Islet precursor cell (in vitro differentiated cells): ENCODE measurements around the gene TMX1.

Experiments
- DNase-seq: peaks from one replicate; pipeline ENCODE4 v3.0.0-alpha.2; 2018

TMX1 gene

DNA sequence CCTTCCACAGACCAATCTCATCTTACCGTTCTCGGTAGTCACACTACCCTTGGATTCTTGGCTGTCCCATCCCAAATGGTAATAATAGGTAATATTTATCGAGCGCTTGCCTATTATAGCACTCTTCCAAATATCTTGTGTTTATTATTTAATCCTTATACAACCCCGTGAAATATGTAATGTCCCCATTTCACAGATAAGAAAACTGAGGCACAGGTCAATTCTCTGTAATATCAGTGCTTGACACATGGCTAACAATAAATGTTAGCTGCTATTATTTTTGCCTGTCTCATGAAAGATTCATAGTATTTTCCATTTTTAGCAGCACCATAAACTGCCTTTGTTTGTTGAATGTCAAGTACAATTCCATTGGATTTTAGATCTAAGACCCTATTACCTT, 4.5 kb downstream of the TMX1 start:
- no peak for DNase-seq

- no peak for DNase-seq
Observed at GRCh38 chr14:51246032-51246431, 6.0 kb downstream of the TMX1 start.

GRCh38 chr14:51248016-51248987, 8.3 kb downstream of the TMX1 start:
- no peak for DNase-seq

- no peak for DNase-seq
Observed at GRCh38 chr14:51251486-51251885, 11.4 kb downstream of the TMX1 start.

DNA sequence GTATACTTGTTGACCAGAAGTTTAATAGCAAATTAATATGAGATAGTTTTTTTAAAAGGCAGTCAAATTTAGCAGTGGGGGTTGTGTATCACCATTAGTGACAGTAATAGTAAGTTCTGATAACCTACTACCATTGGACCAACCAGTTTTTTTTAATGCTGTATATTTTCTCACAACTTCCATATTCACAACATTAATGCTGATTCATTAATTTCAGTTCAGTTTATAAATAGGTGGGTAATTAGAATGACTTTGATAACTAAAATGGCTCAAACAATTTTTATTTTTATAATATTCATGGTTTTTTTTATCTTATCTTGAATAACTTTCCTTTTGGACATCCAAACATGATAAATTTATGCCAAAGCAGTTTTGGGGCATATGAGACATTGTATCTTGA, 13.8 kb downstream of the TMX1 start:
- DNase-seq: no peak

- no peak for DNase-seq
Observed at GRCh38 chr14:51258280-51258679, 18.2 kb downstream of the TMX1 start.

DNA sequence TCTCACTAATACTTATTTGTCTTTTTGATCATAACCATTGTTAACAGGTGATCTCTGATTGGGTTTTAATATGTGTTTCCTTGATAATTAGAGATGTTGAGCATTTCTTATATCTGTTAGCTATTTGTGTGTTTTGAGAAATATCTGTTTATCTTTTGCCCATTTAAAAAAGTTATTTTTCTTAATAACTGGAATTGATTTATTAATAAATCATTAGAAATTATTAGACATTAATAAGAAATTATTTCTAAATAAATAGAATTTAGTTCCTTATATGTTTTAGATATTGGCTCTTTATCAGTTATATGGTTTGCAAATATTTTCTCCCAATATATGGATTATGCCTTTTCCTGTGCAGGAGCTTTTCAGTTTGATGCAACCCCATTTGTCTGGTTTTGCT, 18.7 kb downstream of the TMX1 start:
- no peak for DNase-seq

DNA sequence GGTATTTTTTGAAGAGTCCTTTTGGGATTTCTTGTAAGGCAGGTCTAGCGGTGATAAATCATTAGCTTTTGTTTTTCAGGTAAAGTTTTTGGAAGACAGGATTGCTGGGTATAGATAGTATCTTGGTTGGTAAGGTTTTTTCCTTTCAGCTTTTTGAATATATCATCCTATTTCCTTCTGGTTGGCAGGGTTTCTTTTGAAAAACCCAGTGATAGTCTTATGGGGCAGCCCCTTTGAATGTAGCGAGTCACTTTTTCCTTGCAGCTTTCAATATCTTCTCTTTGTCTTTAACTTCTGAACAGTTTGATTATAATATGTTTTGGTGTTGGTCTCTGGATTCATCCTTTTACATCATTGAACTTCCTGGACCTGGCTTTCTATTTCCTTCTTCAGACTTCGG, 20.2 kb downstream of the TMX1 start:
- no peak for DNase-seq

- no peak for DNase-seq
Observed at GRCh38 chr14:51261151-51261550, 21.1 kb downstream of the TMX1 start.

- DNase-seq: no peak
Observed at GRCh38 chr14:51262868-51263267, 22.8 kb downstream of the TMX1 start.

DNA sequence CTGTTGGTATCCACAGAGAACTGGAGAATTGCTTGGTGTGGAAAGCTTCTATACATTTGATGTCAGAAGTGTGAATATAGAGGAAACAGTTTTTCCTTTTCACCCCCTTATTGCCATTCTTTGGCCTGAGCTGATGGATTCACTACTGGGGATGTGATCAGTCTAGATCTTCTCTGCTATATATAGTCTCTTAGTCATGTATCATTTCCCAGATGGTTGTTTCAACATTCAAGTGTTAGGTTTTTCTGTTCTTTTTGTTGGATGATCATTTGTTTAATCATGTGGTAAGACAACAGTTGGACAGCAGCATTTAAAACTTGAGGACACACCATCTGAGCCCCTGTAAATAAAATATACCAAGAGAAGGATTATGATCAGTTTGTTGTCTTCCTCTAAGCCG, 29.6 kb downstream of the TMX1 start:
- no peak for DNase-seq

- no peak for DNase-seq
Observed at GRCh38 chr14:51276605-51277004, 36.6 kb downstream of the TMX1 start.

GRCh38 chr14:51277753-51278415, 37.8 kb downstream of the TMX1 start:
- no peak for DNase-seq

GRCh38 chr14:51282517-51282916, 42.5 kb downstream of the TMX1 start:
- DNase-seq: no peak

- DNase-seq: no peak
Observed at GRCh38 chr14:51283402-51284085, 43.5 kb downstream of the TMX1 start.

- no peak for DNase-seq
Observed at GRCh38 chr14:51284241-51284640, 44.2 kb downstream of the TMX1 start.

DNA sequence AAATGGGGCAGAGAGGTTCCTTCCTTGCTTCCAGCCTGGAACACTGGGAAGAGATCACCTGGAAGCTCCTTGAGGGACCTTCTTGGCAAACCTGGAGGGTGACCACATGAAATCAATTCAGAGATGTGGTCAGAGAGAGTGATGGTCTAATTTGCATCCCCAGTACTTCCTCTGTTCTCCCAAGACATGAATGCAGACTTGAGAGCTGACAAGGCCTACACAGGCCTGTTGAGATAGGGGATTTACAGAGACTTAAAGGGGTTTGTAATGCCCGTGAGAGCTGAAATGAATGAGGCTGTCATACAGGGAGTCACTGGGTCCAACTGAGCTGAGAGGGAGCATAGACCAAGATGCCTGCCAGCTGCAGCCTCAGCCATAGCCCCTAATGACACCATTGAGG, 45.1 kb downstream of the TMX1 start:
- no peak for DNase-seq

- no peak for DNase-seq
Observed at GRCh38 chr14:51289169-51289568, 49.1 kb downstream of the TMX1 start.

GRCh38 chr14:51290132-51290531, 50.1 kb downstream of the TMX1 start:
- DNase-seq: no peak

DNA sequence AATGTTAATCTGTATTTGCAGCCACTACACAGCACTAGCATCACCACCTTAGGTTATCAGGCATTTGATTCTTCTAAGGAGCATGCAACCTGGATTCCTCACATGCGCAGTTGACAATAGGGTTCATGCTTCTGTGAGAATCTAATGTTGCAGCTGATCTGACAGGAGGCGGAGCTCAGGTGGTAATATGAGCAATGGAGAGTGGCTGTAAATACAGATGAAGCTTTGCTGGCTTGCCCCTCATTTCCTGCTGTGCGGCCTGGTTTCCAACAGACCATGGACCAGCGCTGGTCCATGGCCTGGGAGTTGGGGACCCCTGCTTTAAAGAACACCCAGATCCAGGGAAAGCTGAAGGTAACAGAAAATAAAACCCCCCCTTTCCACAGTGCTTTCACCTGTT, 51.0 kb downstream of the TMX1 start:
- no peak for DNase-seq

- no peak for DNase-seq
Observed at GRCh38 chr14:51293149-51293911, 53.3 kb downstream of the TMX1 start.

DNA sequence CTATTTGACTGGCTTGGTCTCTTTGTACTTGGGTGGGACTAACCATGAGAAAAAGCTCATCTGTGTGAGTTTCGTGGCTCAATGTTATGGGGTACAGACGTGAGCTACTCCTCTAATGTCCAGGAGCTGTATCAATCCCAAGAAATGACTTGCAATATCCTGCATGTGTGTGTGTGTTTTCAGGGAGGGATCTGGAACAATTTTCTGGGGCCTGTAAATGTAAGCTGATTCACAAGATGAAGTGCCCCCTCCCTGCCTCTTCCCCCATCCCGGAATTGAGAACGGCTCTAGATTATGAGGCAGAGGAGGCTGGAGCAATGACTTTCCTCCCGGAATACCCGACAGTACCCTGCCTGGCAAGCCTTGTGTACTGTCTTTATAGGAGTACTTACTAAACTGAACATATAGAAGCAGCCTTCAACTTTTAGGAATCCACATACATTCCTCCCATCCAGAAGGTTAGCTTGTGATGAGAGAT, 53.9 kb downstream of the TMX1 start:
- no peak for DNase-seq
